Colon (tissue), 2 donors: ENCODE measurements around the gene CA10.

Experiments used
- FAIRE-seq: peaks from 2 replicates; lab custom pipeline; 2012; peaks lifted over from hg19 to GRCh38; lab: Jason Lieb, UNC
- donor health status: control.
- donor health status: control.

Gene CA10

GRCh38 chr17:51597345-51597744, 561.2 kb downstream of the CA10 start:
- no peak for FAIRE-seq

- no peak for FAIRE-seq
These were observed 562.6 kb downstream of the CA10 start for GRCh38 chr17:51595826-51596398.

GRCh38 chr17:51590071-51590656, 568.4 kb downstream of the CA10 start:
- no peak for FAIRE-seq

GRCh38 chr17:51588063-51588462, 570.5 kb downstream of the CA10 start:
- FAIRE-seq: no peak

- FAIRE-seq: no peak
These were observed 571.0 kb downstream of the CA10 start for GRCh38 chr17:51587516-51587915.

GRCh38 chr17:51585514-51586104, 572.9 kb downstream of the CA10 start:
- no peak for FAIRE-seq

- FAIRE-seq: no peak
These were observed 577.6 kb downstream of the CA10 start for GRCh38 chr17:51580869-51581268.
